GM21423 (cell line): ENCODE measurements around the gene FOSL1.

Experiments
- ATAC-seq: cut with Tn5 transposase; IDR thresholded peaks from one replicate; pipeline ENCODE4 v1.9.1; 2021; ENCODE audit warnings: mild to moderate bottlenecking, moderate library complexity; ENCODE audit not compliant: unreplicated experiment

FOSL1 gene

DNA sequence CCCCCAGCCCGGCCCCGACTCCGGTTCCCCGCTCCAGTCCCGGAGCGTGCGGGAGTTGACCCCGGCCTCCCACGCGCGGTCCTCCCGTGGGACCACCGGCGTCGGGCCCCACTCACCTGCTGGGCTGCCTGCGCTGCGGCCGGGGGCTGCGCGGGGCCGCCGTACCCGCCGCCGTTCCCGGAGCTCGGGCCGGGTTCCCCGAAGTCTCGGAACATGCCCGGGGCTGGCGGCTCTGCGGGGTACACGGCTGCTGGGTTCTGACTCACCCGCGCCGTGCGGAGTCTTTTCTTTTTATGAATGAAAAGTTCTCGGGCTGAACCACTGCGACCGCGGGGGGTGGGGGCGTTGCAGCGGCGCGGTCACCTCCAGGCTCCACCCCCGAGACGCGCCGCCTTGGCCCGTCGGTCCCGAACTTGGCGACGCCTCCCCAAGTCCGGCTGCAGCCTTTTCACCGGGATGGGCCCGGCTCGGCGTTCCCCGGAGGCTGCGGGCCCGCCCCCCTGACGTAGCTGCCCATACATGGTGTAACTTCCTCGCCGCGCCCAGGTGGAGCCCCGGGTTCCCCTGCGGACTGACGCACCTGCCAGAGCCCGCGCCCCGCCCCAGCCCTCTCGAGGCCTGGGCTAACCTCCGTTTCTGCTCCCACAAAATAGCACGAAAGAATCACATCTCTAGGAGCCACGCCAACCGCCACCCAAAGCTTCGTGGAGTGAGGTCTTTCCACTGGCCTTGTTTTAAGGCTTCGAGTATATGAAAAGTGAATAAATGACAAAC, at the start of gene FOSL1:
FOSL1 (minus strand) TSS at position 264 of the 774 bp plus-strand sequence; CDS start at position 215, 49 bp downstream.
- peak; percentile 79 for ATAC-seq

DNA sequence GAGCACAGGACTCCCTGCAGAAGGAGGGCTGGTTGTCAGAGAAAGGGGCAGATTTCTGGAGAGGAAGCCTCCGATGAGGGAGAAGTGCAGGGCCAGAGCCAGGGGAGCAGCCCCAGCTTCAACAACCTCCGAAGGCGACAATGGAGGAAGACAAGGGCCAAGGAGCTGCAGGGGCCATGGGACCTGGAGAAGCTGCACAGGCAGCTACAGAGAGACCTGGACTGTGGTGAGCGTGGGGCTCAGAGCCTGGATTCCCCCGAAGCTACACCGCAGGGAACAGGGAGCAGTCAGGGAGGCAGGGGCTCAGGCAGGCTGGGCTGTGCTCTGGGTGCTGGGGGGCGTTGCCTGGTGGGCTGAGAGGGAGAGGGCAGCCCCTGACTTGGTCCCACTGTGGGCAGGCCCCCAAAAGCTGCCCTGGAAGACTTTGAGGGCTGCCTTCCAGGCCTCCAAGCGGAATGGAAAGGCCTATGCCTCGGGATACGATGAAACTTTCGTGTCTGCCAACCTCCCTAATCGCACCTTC, 47.5 kb upstream of the FOSL1 start:
- ATAC-seq = no peak

- ATAC-seq = no peak
Observed at GRCh38 chr11:65947133-65947532, 46.9 kb upstream of the FOSL1 start.

DNA sequence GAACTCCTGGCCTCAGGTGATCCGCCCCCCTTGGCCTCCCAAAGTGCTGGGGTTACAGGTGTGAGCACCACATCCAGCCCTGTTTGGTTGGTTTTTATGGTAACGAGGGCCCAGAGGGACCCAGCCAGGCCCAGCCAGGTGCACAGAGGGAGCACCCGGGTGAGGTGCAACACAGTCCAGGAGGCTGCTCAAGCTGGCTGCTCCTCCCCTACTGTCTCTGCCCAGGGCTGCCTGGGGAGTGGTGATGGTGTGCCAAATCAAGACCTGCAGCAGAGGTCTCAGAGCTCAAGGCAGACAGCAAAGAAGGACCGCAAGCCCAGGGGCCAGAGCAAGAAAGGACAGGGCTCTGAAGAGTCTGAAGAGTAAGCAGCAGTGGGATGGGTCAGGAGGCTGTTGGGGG, 46.5 kb upstream of the FOSL1 start:
- no peak for ATAC-seq

DNA sequence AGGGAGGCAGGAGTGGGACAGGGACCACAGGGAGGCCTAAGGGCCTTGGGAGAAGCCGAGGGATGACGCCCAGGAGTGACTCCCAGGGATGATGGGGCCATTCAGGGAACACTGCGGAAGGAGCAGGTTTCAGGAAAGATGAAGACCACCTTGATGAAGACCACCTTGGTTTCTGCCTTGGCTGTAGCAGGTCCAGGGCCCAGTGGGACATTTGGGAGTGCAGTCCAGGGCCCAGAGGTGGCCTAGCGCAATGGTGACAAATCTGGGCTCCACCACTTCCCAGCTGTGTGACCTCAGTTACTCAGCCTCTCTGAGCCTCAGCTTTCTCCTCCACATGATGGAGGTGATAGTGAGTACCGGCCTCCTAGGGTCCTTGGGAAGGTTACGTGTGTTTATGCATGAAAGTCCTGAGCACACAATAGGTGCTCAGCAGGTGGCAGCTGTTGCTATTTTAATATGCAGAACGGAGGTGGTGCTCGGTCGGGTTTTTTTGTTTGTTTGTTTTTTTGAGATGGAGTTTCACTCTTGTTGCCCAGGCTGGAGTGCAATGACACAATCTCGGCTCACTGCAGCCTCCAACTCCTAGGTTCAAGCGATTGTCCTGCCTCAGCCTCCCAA, 45.9 kb upstream of the FOSL1 start:
- ATAC-seq = no peak

DNA sequence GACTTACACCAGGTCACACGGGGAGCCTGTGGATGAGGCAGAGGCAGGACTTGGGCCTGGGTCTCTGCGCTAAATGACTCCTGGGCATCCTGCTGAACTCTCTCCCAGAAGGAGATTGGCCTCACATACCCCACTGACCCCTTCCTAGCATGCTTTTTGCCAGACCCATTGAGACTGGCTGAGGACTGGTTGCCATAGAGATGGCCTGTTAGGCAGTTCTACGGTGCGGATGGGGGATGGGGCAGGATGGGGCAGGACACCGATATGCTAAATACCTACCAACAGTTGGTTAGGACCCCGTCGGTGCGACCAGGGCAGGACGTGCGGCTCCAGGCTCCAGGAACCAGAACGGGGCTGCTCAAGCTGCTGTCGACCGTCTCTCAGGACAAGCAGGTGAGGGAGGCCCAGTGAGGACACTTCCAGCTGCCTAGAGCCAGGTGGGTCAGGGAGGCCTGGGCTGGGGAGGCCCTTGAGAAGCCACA, 45.3 kb upstream of the FOSL1 start, which contains the start of gene TSGA10IP:
TSGA10IP (plus strand) TSS at position 51 of the 482 bp plus-strand sequence; CDS start at position 247, 196 bp downstream.
- ATAC-seq = no peak

- no peak for ATAC-seq
Observed at GRCh38 chr11:65944767-65945166, 44.6 kb upstream of the FOSL1 start.

- no peak for ATAC-seq
Observed at GRCh38 chr11:65944191-65944590, 44.0 kb upstream of the FOSL1 start.

GRCh38 chr11:65942531-65942930, 42.3 kb upstream of the FOSL1 start:
- ATAC-seq = no peak

DNA sequence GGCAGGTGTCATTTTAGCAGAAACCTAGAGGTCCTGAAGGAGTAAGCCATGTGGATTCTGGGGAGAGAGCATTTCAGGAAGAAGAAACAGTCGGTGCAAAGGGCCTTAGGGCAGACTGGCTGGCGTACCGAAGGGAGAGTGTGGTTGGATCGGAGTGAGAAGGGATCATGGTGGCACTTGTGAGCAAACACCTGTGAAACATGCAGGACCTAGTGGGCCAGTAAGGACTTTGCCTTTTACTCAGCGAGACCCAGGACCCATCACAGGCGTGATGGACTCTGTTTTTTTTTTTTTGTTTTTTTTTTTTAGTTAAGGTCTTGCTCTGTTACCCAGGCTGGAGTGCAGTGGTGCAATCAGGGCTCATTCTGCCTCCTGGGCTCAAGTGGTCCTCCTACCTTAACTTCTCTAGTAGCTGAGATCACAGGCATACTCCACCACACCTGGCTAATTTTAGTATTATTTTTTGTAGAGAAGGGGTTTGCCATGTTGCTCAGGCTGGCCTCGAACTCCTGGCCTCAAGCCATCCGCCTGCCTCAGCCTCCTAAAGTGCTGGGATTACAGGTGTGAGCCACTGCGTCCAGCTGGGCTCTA, 41.6 kb upstream of the FOSL1 start:
- no peak for ATAC-seq

DNA sequence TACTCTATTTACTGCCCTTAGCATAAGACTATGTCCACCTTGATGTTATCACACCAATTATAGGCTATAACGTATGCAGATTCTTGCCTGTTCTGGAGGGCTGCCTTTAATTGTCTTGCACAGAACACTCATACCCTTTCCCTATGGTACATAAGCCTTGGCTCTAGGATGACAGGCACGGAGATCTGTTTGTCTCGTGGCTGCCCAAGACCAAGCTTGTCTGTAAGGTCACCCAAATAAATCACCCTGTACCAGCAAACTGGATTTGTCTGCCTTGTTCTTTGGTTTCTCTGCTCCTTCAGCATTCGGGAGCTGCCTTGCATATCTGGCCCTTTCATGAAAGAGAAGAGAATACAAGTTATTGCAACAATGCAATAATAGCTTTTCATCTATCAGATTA, 37.6 kb upstream of the FOSL1 start:
- no peak for ATAC-seq

DNA sequence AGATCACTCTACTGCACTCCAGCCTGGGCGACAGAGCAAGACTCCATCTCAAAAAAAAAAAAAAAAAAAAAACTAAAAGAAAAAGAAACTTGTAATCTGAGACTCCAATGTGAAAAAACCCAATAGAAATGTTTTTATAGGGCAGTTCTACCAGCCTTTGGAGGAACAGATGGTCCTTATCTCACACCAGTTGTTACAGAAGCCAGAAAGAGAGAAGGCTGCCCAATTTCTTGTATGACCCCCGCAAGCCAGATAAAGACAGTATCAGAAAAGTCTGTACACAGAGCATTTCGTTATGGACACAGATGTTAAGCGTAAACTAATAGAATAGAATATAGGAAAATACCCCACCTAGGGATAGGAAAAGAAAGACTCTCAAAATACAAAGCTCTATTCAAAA, 33.8 kb upstream of the FOSL1 start:
- ATAC-seq = no peak

- ATAC-seq = no peak
Observed at GRCh38 chr11:65932558-65932919, 32.4 kb upstream of the FOSL1 start.

- no peak for ATAC-seq
Observed at GRCh38 chr11:65931773-65932557, 31.8 kb upstream of the FOSL1 start.

GRCh38 chr11:65928667-65929066, 28.5 kb upstream of the FOSL1 start:
- ATAC-seq = no peak

- peak; percentile 83 for ATAC-seq
Observed at GRCh38 chr11:65927904-65928397, 27.8 kb upstream of the FOSL1 start.

DNA sequence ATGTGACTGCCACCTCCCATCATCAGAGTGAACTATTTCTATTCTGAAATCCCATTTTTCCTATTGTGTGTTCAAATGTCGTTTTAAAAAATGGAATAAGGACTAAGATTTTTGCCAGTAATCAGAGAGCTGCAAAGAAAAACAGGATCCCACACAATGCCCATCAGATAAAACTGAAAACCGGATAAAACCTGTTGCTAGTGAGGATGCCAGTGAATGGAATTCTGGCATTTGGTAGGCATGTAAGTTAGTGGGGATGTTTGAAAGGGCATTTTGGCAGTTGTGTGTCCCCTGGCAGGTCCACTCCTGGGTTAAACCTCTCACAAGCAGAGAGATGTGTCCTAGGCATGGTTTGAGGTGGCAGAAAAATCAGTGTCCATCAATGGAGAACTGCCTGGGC, 25.2 kb upstream of the FOSL1 start:
- no peak for ATAC-seq

DNA sequence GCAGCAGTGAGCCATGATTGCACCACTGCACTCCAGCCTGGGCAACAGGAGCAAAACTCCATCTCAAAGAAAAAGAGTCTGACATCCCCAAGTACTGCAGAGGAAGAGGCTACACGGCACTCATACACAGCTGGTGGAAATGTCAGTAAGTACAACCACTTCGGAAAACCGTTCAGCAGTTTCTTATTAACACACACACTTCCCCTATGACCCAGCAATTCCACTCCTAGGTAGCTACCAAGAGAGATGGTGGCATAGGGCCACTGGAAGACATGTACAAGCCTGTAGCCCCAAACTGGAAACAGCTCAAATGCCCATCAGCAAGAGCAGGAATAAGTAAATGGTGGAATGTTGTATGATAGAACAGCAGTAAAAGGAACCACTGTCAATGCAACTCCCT, 22.4 kb upstream of the FOSL1 start:
- ATAC-seq = no peak

DNA sequence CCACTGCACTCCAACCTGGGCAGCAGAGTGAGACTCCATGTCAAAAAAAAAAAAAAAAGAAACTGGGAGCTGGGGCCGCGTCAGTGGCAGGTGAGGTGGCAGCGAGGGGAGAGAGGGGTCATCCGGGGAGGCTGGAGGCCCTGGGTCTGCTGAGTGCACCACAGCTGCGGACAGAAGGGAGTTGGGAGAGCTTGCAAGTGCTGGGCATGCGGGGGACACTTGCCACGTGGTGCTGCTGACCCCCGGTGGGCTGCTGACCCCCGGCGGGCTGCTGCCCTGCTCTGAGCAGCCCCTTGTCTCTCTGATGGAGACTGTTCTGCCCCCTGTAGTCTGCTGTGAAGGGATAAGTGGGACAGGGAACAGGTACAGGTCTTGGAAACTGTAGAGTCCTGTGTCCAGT, 21.7 kb upstream of the FOSL1 start:
- no peak for ATAC-seq

GRCh38 chr11:65921033-65921555, 20.9 kb upstream of the FOSL1 start:
- ATAC-seq = no peak
